HS-5 (cell line): ENCODE results near the gene TSC22D2.
"Not testable (repeated sequence)": the region's sequence is repeated elsewhere in the genome, so short reads cannot be mapped to it uniquely, and the experiment has no call there.

ENCODE experiments used
- DNase-seq: peaks from one replicate; pipeline ENCODE4 v3.0.0-alpha.2; 2012; ENCODE audit warnings: low read depth

The TSC22D2 gene

DNA sequence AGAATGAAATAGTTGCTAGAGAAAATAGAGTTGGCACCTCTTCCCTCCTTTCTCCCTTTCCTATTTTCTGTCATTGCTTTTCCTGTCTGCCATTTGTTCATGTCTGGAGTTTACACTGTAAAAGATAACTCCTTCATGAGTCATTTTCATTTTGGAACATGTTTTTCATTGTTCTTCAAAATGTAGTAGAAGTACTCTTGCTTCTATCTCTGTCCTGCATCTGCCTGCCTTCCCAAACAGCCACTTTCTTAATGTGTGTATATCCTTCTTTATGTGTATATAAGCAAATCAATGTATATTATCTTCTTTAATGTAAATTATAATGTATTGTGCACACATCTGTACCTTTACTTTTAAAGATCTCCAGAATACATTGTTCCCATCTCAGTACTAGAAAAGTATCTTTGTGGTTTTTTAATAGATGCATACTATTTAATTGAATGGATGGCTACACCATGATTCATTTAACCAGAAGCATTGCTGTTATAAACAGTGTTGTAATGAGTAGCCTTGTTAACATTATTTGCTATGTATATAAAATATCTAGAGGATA lies 41.1 kb downstream of the TSC22D2 start:
- peak; percentile 77 for DNase-seq

DNA sequence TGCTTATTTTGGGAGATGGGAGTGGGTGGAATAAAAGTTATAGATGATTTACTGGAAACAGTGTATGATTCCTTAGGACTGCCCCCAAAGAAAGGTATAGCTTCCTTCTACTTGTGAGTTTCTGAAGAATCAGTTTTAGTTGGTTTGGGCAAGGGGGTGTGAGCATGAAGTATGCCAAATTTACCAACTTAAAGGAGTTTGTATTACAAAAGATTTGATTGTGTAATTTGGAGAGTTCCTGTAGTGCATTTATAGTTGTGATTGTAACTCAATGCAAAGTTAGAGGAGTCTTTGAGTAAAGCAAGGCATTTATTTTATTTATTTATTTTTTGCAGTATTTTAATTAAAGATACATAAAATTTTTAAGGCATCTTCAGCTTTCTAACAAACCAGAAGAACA lies 42.8 kb downstream of the TSC22D2 start:
- no peak for DNase-seq

DNA sequence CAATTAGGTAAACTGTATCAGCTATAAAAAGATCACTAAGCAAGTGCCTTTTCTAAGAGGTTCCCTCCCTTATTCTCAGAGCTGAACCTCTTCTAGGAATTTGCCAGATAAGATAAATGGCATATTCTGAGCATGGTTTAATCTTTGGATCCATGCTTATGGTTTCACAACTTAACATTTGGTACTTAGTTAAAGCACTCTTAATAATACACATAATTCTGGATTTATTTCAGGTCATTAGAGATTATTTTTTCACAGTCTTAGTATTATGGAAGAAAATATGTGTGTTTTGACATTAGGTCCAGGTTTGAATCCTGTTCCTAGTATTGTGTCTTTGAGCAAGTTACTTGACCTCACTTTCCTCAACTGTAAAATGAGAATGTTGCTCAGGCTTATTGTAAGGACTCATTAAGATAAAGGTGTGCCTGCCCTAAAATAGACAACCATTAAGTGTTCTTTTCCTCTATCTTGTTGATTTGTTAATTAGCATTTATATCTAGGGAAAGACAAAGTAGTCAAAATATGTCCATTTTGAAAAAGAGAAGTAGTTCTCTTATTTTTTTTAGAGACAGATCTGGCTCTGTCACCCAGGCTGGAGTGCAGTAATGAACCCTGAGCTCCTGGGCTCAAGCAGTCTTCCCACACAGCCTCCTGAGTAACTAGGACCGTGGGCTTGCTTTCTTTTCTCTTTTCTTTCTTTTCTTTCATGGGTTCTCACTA lies 43.4 kb downstream of the TSC22D2 start:
- DNase-seq, result no peak

DNA sequence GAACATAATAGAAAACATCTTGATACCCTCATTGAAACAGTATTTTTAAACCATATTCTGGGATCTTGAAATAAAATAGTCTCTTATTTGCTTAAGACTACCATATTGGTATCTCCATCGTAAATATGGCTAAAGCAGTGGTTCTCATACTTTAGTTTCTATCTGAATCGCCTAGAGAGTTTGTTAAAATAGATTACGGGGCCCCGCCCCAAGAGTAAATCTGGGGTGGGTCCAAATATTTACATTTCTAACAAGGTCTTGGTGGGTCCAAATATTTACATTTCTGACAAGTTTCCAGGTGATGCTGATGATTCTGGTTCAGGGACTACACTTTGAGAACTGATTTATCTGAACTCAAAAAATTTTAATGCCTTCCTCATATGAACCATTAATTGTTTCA lies 45.3 kb downstream of the TSC22D2 start:
- DNase-seq, result no peak

DNA sequence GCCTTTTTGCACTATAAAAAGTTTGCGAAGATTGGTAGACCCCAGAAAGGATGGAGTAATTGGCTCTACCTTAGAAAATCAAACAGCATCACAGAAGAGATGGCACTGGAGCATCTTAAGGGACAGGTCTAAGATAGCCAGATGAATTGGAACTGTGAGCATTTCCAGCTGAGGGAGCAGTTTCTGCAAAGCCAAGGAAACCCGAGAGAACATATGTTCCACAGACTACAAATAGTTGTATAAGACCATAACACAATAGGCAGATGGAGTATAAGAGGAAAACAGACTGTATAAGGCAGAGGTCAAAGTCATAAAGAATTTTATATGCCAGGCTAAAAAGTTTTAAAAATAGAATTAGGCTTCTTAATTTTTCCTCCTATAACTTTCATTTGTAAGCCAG lies 46.0 kb downstream of the TSC22D2 start:
- DNase-seq, result no peak

DNA sequence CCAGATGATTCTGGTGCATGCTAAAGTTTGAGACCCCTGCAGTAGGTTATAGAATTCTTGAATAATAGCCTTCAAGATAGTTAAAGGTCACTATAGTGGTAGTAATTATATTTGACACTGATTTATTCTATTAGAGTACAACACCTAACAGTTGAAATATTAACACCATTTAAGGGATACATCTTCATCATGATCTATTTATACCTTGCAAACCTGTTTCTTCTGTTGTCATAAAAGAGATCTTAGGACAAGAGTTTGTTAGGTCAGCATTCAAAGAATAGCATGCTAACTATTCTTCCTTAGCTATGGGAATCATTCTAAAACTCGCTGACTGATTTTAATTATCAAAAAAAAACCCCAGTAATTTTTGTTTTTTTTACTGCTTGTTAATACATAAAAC lies 46.5 kb downstream of the TSC22D2 start:
- no peak for DNase-seq

DNA sequence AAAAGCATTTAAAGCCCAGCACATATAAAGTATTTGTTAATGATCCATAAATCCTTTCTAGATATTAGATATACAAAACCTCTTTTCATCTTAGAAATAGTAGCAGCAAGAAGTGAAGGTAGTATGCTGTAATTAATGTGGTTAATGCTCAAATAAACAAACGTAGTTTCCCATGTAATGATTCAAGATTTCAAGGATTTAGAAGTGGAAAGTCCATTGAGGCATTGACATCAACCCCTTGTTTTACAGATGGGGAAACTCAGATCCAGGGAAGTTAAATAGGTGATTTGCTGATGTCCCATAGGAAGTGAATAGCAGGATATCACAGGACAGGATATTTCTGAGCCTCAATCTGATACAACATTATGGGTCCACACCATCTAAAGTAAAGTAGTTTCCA lies 47.2 kb downstream of the TSC22D2 start:
- DNase-seq, result no peak

DNA sequence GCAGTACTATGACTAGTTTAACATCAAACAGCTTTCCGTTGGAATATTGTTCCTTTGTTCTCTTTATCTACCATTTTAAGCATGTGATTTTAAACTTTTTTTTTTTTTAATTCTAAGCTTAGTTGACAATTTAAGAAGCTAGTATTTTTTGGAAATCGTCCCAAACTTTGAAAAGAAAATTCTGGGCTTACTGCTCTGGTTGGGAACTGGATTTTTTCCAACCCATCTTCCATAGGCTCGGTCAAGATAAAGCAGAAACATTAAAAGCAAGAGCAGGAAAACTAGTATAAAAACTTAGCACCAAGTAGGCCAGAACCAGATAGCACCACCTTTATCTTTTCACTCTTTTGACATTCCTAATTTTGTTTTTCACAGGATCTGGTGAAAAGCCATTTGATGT lies 49.9 kb downstream of the TSC22D2 start:
- DNase-seq, result no peak

DNA sequence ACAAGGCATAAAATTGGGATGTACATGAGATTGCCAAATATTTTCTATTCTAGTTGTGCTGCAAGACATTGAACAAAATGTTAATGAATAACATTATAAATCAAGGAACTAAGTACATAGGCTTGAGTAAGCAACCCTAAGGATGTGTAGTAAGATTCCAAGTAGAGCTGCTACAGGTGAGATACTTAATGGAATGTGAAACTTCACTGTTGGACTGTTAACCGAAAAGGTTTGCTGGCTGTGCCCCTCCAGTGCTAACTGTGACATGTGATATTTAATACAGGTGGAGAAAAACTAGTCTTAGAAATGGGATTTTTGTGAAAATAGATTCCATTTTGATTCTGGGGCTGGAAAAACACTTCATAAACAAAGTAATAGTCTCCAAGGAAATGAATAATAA lies 52.4 kb downstream of the TSC22D2 start:
- no peak for DNase-seq

DNA sequence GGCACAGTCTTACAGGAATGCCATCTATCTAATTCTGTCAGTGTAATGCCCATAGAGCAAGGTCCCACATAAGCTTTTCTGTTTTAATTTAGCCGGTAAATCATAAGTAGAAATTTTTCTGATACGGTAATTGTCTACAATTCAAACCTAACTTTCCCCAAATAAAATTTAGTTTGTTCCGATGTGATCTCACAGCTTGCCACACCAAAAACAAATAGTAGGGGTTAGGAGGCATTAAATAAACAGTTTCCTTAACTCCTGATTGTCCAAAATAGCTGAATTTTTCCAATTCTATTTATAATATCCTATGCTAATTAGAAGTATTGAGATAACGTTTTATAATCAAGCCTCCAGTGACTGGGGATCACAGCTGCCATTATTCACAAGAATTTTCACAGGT lies 53.3 kb downstream of the TSC22D2 start:
- DNase-seq, result no peak

DNA sequence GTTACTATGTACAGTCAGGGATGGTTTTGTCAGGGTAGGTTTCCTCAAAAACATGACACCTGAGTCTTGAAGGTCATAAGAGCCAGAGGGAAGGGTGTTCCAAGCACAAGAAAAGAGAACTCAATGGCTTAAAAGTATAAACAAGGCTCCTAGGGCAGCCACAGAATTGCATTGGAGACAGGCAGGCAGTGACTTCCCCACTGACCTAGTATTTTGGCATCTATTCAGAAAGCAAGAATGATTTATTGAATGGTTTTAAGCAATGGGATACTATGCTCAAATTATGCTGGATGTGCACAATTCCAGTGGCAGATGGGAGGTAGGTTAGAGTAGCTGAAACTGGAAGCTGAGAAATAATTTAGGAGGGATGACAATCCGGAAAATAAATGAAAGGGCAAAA lies 54.0 kb downstream of the TSC22D2 start:
- no peak for DNase-seq

DNA sequence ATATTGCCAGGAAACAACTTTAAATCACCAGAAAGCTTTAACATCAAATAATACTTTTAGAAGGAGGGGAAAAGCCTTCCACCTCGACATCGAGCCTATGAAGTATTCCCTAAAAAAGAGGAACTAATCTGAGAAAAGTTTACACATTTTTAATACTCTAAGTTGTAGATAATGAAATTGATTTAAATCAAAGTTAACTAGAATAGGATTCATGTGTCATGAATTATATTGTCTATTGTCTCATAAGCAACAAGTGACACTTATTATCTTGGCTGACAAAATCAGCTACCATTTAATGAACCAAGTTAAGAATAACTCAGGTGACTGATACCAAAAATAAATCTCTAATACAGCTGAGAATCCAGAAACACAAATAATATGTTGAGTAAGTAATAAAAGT lies 56.6 kb downstream of the TSC22D2 start:
- DNase-seq, result no peak

DNA sequence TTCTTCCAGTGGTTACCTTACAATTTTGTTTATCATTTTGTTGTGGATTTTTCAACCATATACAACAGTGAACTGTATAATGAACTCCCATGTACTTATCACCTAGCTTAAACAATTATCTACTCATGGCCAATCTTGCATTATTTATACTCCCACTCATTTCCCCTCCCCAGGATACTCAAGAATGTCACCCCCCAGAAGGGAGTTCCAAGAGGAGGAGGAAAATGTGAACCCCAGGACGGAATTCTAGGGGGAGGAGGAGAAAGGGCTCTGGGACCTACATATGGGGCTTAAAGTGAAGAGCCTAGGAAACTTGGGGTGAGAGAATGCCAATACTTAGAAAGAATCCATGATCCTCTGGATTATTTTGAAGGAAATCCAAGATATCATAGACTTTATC lies 59.3 kb downstream of the TSC22D2 start:
- DNase-seq, result no peak

DNA sequence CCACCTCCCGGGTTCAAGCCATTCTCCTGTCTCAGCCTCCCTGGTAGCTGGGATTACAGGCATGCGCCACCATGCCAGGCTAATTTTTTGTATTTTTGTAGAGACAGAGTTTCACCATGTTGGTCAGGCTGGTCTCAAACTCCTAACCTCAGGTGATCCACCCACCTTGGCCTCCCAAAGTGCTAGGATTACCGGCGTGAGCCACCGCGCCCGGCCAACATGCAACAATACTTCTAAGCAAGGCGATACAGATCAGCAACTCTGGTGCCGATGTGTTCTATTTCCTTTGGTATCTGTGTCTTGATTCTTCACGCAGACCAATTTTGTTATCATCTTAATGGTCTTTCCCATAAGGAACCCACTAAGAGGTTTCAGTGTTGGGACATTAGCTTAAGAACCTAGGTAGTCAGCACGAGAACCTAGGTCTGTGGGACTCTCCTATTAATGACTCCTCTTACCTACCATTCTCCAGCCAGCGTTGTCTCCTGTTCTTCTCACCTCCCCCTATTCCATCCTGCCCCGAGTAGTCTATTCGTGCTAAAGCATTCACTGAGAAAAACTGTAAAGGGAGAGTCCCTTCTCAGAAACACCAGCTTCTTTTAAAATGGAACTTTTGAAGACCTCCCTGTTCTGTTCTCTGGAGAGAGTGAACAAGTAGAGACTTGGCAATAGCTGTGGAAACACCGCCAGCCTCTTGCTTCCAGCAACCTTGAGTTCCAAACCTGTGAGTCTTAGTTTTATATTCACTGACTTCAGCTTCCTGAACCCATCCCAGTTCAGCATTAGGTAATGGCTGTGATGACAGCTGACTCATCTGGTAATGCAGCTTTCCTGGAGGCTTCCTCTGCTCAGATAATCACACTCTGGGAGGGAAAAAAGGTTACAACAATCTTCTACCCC lies 61.2 kb downstream of the TSC22D2 start:
- DNase-seq, result peak; percentile 94

DNA sequence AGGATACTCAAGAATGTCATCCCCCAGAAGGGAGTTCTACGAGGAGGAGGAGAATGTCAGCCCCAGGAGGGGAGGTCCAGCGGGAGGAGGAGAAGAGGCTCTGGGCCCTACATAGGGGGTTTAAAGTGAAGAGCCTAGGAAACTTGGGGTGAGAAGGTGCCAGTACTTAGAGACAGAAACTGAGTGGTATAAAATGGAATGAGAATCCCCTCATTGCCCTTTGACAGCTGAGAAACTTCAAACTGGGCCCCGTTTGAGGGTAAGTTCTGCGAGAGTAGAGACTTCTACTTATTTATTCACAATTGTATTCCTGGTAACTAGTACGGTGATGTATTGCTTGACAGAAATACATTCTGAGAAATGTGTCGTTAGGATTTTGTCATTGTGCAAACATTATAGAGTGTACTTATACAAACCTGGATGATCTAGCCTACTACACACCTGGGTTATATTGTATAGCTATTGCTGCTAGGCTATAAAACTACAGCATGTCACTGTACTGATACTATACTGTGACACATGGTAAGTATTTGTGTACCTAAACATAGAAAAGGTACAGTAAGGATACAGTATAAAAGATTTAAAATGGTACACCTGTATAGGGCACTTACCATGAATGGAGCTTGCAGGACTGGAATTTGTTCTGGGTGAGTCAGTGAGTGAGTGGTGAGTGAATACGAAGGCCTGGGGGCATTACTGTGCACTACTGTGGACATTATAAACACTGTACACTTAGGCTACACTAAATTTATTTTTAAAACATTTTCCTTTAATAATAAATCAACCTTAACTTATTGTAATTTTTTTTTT lies 62.0 kb downstream of the TSC22D2 start:
- no peak for DNase-seq

DNA sequence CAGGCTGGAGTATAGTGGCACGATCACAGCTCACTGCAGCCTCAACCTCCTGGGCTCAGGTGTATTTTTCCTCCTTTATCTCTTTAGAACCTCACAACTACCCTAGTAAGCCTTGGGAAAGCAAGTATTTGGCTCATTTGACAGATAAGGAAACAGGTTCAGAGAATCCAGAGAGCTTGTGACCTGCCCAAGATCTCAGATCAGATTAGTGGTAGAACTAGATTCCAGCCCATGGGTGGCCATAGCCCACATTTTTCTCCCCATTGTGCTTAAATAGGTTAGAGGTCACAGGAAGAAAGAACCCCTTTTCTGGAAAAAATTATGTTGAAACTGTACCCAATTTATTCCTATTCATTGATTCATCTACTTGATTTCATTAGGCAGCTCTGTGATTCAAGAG lies 64.3 kb downstream of the TSC22D2 start:
- no peak for DNase-seq

DNA sequence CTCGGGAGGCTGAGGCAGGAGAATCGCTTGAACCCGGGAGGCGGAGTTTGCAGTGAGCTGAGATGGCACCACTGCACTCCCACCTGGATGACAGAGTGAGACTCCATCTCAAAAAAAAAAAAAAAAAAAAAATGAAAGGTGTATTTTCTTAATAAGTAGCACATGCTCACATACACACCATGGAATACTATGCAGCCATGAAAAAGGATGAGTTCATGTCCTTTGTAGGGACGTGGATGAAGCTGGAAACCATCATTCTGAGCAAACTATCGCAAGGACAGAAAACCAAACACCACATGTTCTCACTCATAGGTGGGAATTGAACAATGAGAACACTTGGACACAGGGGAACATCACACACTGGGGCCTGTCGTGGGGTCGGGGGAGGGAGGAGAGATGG lies 65.1 kb downstream of the TSC22D2 start:
- not testable (repeated sequence) for DNase-seq

DNA sequence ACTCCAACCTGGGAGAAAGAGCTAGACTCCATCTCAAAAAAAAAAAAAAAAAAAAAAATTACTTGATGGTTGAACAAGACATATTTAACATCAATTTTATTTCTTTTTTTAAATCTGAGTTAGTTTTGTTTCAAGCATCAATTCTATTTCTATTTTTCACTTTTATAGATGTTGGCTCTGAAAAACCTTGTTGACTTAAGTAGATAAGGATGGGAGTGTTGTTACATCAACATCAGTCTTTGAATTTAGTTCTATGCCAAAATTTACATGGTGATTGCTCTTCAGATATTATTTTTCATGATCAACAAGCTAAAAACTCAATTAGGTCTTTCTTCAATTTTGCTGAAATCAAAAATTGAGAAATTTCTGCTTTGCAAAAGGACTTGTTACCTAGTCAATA lies 71.3 kb downstream of the TSC22D2 start:
- DNase-seq, result no peak

DNA sequence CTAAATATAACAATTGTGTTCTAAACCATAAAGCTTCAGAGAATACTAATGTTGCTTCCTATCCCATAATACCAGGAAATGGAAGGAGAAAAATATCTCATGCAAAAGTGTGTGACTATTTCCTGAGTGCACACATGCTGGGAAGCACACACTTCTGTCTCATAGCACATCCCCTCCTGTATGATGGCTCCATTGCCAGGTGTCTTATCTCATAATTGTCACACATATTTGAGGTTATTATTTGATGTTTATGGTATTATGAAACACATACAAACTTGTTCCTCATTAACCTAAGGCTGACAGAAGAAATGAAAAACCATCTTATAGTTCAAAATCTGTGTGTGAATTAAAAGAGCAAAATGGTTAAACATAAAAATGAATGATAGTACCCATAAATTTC lies 72.8 kb downstream of the TSC22D2 start:
- DNase-seq, result no peak

DNA sequence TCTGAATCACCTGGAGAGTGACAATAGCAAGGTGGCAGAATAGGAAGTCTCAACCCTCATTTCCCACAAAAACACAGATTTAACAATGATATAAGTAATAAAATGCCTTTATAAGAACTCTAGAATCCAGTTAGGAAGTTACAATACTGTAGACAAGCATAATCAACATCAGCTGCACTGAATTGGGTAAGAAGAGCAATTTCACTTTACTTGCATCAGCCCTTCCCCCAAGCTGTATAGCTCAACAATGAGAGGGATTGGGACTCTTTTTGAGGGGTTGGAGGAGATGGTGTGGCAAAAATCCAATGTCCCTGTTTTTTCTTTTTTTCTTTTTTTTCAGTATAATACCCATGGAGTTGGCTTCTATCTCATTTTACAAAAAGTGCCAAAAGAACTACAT lies 75.1 kb downstream of the TSC22D2 start:
- DNase-seq, result no peak

DNA sequence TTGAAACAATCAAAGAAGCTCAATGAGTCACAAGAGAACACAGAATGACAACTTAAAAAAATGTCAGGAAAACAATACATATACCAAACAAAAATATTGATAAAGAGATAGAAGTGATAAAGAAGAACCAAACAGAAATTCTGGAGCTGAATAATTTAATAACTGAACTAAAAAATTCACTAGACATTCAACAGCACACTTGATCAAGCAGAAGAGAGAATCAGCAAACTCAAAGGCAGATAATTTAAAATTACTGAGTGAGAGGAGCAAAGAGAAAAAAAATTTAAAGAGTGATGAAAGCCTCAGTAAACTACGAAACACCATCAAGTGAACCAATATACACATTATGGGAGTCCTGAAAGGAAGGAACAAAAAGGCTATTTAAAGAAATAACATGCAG lies 76.3 kb downstream of the TSC22D2 start:
- no peak for DNase-seq

DNA sequence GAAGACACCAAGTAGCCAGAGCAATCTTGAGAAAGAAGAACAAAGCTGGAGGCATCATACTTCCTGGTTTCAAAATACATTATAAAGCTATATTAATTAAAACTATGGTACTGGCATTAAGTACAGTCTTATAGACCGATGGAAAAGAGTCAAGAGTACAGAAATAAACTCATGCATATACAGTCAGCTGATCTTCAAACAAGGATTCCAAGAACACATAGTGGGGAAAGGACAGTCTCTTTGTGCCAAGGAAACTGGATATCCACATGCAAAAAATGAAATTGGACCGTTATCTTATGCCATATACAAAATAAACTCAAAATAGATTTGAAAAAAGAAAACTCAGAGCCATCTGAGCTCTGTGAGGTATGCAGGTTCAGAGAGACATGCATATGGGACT lies 80.8 kb downstream of the TSC22D2 start:
- DNase-seq, result no peak
